NCI-H1436 treated with DMSO at 0.1 percent for 48 hours (cell line): ENCODE data around the gene RPL18.
"Not testable (repeated sequence)": the region's sequence is repeated elsewhere in the genome, so short reads cannot be mapped to it uniquely, and the experiment has no call there.

ENCODE experiments used
- DNase-seq: peaks from one replicate; lab custom pipeline; 2025; lab: John Stamatoyannopoulos, UW

The RPL18 gene

DNA sequence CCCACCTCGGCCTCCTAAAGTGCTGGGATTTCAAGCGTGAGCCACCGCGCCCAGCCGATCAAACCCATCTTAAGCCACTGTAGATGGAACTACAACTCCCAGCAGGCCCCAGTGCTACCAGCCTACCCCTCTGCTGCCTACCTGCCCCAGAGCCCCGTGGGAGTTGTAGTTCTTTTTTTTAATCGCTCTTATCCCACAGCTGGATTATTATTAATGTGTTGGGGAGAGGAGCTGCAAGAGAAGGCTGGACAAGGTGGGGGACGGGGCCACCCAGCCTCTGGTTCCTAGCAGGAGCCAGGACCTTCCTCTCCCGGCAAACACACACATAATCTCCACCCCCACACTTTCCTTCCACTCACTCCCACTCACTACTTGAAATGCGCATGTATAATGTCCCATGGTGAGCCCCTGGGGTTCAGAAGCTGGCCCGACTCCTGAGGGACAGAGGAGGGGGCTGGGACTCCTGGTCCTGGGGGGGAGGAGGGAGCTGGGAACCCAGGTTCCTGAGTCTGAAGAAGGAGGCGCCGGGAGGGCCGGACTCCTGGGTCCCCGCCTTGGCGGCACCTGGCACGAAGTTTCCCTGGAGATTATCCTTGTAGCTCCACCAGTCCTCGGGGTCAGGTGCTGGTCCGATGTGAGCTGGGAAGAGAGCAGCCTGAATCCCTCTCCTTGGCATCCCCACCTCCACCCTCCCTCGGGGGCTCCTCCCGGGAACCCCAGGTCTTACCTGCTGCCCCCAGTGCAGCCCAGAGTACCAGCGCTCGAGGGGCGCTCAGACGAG is 26.1 kb upstream of the RPL18 start:
- no peak for DNase-seq

DNA sequence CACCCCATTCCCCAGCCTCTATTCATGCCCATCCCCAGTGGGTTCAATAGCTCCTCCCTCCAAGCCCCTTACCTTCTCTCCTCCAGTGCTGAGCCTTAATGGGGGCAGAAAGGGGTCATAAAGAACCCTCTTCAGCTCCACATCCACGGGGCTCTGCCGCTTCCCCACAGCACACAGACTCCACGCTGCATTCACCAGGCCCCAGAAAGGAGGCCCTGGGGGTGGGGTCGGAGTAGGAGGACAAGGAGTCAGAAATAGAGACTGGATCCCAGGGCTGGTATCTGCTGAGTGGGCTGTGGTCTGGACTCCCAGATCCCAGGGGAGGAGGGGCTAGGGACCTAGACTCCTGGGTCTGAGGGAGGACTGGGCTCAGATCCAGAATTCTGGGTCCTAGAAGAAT is 25.4 kb upstream of the RPL18 start:
- DNase-seq = no peak

DNA sequence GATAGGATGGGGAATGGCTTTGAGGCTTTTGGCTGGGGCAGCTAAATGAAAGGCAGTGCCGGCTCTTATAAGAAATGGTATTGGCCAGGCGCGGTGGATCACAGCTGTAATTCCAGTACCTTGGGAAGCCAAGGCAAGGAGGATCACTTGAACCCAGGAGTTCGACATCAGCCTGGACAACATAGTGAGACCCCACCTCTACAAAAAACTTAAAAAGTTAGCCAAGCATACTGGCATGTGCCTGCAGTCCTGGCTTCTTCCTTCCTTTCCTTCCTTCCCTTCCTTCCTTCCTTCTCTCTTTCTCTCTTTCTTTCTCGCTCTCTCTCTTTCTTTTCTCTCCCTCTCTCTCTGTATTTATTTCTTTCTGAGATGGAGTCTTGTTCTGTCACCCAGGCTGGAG is 23.9 kb upstream of the RPL18 start:
- DNase-seq = no peak

DNA sequence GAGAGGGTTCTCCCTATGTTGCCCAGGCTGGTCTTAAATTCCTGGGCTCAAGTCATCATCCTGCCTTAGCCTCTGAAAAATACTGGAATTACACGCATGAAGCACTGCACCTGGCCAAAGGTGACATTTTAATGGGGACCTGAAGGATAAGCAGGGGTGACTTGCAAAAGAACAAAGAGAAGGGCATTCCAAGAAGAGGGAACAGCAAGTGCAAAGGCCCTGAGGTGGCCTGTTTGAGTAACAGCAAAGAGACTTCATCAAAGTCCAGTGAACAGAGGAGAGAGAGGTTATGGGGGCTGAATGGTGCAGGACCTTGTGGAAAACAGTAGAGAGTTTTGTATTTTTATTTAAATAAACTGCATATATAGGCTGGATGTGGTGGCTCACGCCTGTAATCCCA is 22.9 kb upstream of the RPL18 start:
- no peak for DNase-seq

DNA sequence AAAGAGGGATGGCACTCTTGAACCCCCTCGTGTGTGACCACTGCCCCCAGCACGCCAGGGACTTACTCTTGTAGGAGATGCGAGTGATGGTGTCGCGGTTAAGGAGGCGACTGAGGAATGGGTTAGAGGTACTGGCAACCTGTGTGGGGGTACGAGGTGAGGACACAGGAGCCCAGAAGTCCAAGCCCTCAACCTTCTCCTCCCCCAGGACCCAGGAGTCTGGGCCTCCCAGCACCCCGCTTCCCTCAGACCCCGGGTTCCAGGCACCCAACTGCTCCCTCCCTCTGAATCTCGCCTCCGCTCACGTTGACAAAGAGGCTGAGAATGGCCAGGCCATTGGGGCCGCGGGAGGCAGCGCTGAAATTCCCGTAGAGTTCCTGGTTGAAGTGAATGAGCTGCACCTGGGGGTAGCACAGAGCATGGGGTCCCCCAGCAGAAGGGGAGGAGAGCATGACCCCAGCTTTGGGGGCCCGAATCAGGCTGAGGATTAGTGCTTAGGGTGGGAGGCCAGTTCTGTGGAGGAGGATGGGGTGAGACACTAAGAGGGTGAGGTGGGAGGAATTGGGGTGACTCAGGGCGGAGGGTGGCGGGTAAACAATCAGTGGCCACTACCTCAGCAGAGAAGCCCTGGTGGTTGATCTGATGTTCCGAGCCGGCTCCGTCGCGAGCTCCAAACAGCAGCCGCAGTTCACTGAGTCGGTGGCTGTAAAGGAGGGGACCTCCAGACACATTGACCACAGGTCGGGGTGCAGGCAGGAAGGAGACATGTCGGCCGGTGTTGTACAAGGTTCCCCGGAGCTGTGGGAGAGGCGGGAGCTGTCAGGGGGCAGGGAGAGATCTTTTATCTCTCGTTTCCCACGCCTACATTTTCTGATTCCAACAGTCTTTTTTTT is 20.8 kb upstream of the RPL18 start:
- no peak for DNase-seq

DNA sequence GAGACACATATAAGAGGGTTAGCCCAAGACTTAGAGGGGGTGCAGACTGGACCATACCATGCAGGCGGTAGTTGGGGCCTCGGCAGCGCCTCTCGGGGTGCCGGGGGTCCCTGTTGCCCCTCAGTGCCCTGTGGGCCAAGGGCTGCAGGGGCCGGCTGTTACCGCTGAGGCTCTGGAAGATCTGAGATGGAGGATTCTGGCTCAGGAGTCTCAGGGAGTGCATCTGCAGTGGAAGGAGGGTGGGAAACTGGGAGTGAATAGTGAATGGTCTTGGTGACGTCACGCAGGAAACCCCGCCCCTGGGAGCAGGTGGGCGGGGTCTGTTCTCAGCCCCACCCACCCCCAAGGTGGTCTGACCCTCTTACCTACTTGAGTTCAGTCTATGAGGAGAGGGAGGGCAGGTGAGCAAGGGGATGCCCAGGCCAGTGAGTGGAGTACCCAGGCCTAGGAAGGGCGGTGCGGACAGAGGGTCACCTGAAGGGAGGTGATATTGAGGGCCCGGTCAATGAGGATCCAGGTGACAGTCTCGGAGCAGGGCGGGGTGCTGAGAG is 19.9 kb upstream of the RPL18 start:
- DNase-seq = no peak

DNA sequence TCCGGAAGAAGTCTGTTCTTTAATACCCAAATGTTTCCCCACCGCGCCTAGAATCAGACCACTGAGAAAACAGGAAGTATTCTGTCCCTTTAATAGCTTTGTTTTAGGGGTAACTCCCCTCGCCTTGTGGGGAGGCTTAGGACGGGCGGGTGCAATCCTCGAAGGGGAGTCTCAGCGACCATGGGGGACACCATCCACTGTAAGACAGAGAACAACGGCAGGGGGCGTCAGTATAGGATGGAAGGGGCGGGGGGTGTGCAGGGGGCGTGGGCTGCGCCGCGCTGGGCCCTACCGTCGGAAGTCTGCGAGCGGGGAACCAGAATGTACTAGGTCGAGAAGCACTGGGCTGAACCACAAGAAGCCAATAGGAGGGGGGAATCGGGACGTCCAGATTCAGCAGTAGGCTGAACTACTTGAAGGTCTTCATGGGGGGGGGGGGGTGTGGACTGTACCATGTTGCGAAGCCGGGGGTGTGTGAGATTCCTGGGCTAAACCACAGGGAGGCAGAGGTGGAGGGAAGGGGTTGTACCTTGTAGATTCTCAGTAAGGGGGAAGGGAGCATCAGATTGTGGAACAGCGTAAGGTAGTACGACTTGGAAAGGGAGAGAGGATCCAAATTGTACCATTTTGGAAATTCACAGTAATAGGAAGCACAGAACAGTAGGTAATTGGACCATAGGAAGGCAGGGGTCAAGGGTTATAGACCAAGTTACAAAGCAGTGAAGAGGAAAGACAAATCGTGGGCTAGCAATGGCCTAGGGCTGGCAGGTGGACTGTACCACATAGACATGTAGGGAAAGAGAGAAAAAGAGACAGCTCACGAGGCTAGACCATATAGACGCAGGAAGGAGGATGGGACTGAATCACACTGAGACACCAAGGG is 19.2 kb upstream of the RPL18 start:
- no peak for DNase-seq

DNA sequence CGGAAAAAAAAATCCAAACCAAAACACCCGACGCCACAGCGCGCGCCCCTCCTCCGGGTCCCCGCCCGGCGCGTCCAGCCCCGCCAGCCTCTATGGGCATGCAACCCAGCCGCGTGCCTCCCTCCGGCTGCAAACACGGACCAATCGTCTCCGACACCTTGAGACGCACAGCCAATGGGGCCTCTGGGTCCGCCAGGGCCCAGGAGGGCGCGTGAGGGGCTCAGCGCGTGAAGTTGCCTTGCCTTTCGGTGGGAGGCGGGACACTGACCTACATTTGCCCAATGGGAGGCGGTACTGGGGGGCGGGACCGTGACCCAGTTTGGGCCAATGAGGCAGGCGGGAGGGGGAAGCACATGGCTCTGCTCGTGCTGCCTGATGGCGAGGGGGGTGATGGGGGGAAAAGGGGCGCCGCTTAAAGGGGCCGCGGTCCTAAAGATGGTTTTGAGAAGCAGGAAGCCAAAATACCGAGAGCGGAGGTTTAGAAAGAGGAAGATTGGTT is 18.5 kb upstream of the RPL18 start:
- DNase-seq = peak; percentile 100

DNA sequence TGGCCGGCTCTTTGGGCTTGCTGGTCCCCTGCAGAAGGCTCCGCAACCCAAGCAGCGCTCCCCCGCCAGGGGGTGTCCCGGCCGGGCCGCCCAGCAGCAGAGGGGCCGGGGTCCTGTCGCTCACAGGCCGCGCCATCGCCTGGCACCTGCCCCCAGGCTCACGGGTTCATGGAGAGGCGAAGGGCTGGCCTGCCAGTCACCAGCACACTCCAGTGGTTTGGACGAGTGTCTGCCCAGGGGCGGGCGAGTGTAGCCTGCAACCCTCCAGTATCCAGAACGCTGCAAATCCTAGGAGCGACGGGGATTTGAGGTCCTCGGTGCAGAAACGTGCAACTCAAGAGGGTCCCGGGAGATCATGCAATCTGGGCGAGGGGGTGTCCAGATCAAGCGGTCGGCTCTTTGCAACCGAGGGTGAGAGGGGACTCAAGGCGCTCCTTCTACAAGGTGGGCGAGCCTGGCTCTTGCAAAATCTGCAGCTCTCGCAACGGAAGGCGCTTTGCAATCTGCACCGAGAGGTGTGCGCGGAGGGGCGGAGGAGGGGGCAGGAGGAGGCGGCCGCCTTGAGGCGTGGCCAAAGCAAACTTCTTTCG is 18.0 kb upstream of the RPL18 start, which contains the start of gene DBP:
DBP (minus strand) TSS at position 521 of the 590 bp plus-strand sequence; CDS start at position 136, 385 bp downstream.
- DNase-seq = no peak

DNA sequence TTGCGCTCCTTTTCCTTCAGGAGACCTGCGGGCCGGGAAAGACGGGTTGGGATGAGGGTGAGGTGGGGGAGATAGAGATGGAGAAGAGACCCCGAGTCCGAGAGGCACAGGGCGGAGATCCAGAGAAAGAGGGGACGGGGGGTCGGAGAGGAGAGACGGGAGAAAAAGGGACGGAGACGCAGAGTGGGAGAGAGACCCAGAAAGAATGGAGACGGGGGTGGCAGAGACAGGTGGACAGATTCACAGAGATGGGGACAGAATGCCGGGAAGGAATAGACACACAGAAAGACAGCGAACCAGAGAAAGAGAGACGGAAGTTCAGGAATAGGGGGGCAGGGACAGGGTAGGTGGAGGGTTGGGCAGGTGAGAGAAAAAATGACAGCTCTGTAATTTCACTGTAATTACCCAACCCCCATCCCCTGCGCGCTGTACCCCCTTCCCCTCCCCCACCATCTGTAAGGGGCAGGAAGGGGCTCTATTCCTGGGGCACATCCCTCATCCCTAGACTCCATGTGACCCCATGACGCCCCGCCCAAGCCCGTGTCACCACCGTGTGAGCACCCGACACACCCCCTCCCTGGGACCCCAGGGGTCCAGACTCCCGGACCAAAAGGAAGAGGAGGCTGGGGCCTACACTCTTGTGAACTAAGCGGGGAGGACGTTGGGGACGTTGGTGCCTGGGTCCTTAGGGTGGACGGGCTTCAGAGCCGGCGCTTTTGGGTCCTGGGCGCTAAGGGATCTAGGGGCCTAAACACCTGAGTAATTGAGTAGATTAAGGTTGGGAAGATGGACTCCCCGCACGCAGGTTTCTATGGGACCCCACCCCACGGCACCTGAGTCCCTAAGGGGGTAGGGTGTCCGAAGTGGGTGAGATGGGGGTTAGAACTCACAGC is 17.2 kb upstream of the RPL18 start:
- no peak for DNase-seq

DNA sequence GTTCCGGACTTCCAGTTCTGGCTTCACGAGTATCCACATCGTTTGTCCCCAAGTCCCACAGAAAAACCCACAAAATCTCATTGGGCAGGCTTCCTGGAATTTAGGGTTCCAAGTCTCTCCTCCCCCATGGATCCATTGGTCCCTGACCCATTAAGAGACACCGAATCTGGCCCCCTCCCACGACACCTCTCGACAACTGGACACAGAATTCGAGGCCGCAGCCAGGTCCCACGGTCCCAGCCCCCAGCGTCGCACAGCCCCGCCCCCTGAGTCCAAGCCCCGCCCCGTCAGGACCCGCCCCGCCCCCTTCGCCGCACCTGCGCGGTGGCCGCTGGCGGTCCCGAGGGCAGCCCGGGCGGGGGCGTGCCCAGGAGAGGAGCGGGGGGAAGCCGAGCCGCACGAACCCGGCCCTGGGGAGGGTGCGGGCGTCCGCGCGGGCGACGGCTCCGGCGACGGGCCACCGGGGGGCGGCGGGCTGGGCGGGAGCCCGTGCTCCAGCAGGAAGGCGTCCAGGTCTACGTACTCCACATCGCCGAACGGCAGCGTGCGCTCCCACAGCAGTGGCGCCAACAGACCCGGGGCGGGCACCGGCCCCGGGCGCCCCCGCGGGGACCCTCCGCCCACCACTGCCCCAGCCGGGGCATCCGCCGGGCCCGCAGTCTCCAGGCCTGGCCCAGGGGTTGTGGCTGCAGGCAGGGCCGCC is 16.4 kb upstream of the RPL18 start:
- DNase-seq = no peak

DNA sequence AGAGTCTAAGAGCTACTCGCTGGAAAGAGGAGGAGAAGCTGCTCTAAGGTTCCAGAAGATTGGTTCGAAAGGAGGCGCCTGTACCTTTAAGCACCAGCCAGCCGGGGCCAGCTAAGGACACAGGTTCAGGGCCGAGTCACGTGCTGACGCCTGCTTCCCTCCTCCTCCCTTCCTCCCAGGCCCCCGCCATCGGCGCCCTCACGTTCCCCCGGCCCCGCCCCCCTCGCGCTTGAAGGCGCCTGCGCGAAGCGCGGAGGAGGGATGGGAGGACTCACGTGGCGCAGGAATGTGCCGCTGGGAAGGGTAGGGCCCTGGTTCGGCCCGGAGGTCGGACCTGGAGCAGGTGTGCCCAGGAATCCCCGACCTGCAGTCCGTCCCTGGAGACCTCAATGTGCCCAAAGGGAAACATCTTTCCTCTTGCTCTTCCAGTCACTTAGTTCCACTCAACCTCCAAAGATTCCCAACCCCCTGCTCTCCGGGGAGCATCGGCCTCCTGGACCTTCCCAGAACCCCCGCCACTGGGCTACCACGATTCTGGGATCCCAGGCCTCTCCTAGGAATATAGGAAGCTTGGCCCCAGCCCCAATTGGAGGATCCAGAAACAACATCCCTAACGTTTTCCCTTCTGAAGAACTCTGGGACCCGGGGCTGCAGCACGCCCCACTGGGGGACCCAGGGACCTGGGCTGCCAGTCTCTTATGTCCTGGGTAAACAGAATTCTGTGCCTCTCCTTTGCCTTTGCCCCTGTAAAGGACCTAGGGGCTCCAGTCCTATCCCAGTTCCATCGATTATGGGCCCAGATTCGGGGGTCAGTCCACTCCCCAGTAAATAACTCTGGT is 15.7 kb upstream of the RPL18 start:
- DNase-seq = peak; percentile 96

DNA sequence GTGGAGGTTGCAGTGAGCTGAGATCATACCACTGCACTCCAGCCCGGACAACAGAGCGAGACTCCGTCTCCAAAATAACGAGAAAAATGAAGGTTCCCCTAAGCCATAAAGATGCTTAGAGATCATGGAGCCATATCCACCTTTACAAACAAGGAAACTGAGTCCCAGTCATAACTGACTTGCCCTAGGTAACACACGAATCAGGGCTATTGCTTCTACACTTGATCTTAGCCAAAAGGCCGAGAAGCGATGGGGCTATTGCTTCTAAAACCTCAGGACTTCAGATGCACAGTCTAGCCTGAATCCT is 15.0 kb upstream of the RPL18 start:
- no peak for DNase-seq

DNA sequence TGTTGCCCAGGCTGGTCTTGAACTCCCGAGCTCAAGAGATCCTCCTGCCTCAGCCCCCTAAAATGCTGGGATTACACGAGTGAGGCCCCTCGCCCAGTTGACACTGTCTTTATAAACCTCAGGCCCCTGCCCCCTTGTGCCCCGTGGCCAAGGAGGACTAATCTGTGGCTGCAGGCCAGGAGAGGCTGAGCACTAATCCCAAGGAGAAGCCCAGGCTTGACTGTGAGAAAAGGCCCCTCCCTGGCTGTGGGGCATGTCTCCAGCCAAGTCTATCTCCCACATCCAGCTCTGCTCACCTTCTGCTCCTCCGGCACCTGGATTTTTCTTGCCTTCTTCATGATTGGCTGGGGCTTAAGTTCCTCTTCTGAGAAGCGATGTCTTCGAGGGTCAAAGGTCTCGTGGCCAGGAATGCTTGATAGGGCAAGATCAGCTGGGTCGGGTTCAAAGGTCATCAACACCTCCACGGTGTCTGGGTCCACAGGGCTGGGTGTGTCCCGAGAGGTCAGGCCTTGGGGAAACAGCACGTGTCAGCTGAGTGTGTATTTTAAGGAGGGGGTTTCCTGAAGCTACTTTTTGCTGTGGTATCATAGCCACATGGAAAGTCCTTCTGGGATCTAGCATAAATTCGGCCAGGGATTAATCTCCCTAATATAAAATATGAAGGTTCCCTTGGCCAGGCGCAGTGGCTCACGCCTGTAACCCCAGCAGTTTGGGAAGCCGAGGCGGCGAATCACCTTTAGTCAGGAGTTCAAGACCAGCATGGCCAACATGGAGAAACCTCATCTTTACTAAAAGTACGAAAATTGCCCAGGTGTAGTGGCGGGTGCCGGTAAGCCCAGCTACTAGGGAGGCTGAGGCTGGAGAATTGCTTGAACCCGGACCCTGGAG is 14.4 kb upstream of the RPL18 start:
- no peak for DNase-seq

DNA sequence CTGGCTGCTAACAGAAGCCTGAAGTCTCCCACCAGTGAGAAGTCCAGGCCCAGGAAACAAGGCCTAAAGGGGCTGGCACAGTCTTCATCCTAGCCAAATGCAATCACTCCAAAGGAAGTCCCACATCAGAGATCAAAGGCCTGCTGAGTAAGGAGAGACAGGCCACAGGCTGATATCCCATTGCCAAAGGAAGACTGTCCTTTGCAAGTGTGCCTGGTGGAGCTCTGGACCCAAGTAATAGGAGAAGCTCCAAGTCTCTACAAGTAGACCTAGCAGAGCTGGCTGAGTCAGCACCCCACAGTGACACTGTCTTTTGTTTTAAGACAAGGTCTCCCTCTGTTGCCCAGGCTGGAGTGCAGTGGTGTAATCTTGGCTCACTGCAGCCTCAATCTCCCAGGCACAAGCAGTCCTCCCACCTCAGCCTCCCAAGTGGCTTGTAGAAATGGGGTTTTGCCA is 13.7 kb upstream of the RPL18 start:
- DNase-seq = no peak

DNA sequence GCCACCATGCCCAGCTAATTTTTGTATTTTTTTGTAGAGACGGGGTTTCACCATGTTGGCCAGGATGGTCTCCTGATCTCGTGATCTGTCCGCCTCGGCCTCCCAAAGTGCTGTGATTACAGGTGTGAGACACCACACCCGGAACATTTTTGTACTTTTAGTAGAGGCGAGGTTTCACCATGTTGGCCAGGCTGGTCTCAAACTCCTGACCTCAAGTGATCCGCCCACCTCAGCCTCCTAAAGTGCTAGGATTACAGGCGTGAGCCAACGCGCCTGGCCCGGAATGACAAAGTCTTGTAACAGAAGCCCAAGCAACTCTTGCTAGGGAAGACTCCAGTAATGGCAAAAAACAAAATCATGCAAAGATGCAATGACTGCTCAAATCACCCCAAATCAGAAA is 13.3 kb upstream of the RPL18 start:
- not testable (repeated sequence) for DNase-seq

DNA sequence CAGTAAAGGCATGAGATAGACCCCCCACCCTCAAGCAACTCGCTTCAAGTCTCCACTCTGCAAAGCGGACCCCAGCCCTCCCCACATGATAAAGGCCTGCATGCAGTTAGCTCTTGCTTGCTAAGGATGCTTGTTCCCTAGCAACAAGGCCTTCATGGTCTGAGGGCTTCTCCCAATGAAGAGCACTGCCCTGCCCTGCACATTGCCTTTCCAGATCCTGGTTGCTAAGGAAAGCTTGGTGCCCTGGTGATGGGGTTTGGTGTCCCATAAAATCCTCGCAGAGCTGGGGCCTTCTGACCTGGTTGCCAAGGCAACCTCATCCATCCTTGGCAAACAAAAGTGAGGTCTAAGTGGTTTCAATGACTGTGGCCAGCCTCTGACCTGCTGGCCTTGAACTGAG is 12.2 kb upstream of the RPL18 start:
- DNase-seq = no peak
